Pancreas (tissue), 10 donors: ENCODE data around the gene AFDN. TPM values are rescaled to one million over a fixed set of nuclear protein-coding genes. Genes with fewer than 3 reads are reported as not detected.

Source experiments
- ATAC-seq, 4 donors: fragments of 200-7000 bp; cut with Tn5 transposase; one replicate each; pipeline versions ENCODE4 v1.8.0 to v1.9.1; 2020; ENCODE audit warnings: mild to moderate bottlenecking in 4 of 4, moderate library complexity in 4 of 4
- DNase-seq, 6 donors: peaks; one replicate each; pipeline ENCODE4 v3.0.0-alpha.2; 2020
- FAIRE-seq: peaks from 2 replicates; lab custom pipeline; 2012; peaks lifted over from hg19 to GRCh38; lab: Jason Lieb, UNC
- H3K27ac ChIP-seq, 4 donors: fragments of 200-600 bp; sonication (generic); 1 replicate in 3 of 4; 2 replicates in 1 of 4; pipeline versions ENCODE4 v1.5.0 to v1.8.0; 2020
- H3K27me3 ChIP-seq, 4 donors: fragments of 200-600 bp; one replicate each; pipeline ENCODE4 v1.8.0; 2021
- H3K36me3 ChIP-seq, 3 donors: fragments of 200-600 bp; sonication (generic) in 1 of 3; one replicate each; pipeline versions ENCODE4 v1.5.0 to v1.8.0; 2020 to 2021
- H3K4me1 ChIP-seq, 3 donors: fragments of 200-600 bp; one replicate each; pipeline ENCODE4 v1.8.0; 2021
- H3K4me3 ChIP-seq, 4 donors: fragments of 200-600 bp; sonication (generic) in 2 of 4; one replicate each; pipeline versions ENCODE4 v1.5.0 to v1.8.0; 2020 to 2021
- H3K9me3 ChIP-seq, 4 donors: fragments of 200-600 bp; one replicate each; pipeline ENCODE4 v1.8.0; 2021
- CTCF ChIP-seq, 4 donors: fragments of 200-600 bp; sonication (generic) in 3 of 4; IDR thresholded peaks; one replicate each; pipeline versions ENCODE4 v1.5.0 to v1.8.0; 2021; ENCODE audit warnings: antibody characterized with exemption in 4 of 4
- WGBS, 2 donors: extraction: QIAGEN DNeasy Blood & Tissue Kit; methylation state at CpG; one replicate each; pipeline ENCODE4 v1.1.7; 2013; 5-methylcytosine and 5-hydroxymethylcytosine counted together
- intact Hi-C, 3 donors: fragments of 100-400 bp; cut with DNase I; formaldehyde crosslinking; loops; one replicate each; pipeline versions ENCODE4 v1.11.1 to v1.14.2; 2022
- polyA plus RNA-seq, 2 donors: library from polyadenylated mRNA; stranded (reverse); fragments of 200-250 nt; gene quantifications; one replicate each; pipeline ENCODE4 v1.2.3, GENCODE V29; 2013
- total RNA-seq, 6 donors: library from RNA; stranded (reverse); fragmentation: NEBNext Ultra II Directional in 4 of 6; extraction: Animal tissue kit (Norgen Biotek cat#: 25700) in 4 of 6; gene quantifications; one replicate each; pipeline versions ENCODE4 v1.2.1 to v1.2.4, GENCODE V29; 2021 to 2023
- donor health status: healthy with polysubstance abuse.
- donor health status: DM: no; HTN: no; CAD: no; lungs with moderate emphysema.
- donor health status: DM: no; HTN: no; CAD: no.
- donor health status: control.
- donor health status: control.
- donor health status: Bipolar disorder and iron deficiency.
- donor health status: DM: yes; HTN: yes; CAD: no.
- donor health status: DM: no; HTN: no; CAD: no.
- donor health status: DM: no; HTN: no; CAD: no.
- donor health status: DM: yes; HTN: yes; CAD: no.

Gene AFDN
- total and polyA plus RNA-seq, 8 donors: 55.2 to 122 (median 73.3) TPM

DNA sequence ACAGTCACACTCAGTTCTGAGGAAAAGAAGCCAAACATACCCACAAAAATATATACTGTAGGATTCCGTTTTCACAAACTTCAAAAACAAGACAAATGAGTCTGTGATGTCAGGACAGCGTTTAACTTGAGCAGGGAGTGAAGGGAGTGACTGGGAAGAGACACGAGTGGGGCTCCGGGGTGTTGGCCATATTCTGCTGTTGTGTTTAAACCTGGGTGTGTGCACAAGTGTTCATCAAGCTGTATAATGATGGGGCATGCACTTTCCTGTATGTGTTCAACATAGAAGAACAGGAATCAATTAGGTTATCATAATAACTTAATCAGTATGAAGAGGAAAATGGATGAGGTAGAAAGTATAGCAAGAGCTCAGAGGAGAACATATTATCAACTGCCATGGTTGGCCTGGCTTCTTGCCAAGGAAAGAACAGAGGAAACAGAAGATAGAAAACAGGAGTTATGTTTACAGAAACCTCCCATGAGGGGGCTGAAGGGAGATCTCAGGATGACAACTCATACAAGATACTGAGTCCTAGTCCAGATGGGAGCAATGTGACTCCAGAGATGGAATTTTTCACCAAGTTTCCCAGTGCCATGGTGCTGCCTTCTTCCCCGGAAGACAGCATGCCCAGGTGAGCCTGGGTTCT, 15.1 kb upstream of the AFDN start:
- 61 to 69% methylated on average over 5 of the region's 5 CpGs for WGBS, 2 donors
- Histone ChIP-seq H3K9me3 (no peaks in the 10 kb centered on the region), H3K27ac (no peak overlapping the region), H3K4me3 (no peak overlapping the region), H3K27me3 (no peaks in the 10 kb centered on the region), H3K36me3 (no peaks in the 10 kb centered on the region), H3K4me1 (no peaks in the 10 kb centered on the region)
- ATAC-seq: no peak
- FAIRE-seq: no peak
- intact Hi-C loops: no loop called here
- DNase-seq: no peak
- no peak for TF ChIP-seq CTCF (IDR thresholded peaks at IDR 0.05)

GRCh38 chr6:167812088-167812487, 14.6 kb upstream of the AFDN start:
- no peak for DNase-seq
- H3K4me3 ChIP-seq: no peak overlapping the region
- no peak for FAIRE-seq
- WGBS, 2 donors: 53 to 57% methylated on average over 2 of the region's 2 CpGs
- no peaks in the 10 kb centered on the region for H3K4me1 ChIP-seq
- TF ChIP-seq CTCF (IDR thresholded peaks at IDR 0.05): no peak
- no peaks in the 10 kb centered on the region for H3K36me3 ChIP-seq
- H3K27ac ChIP-seq: no peak overlapping the region
- intact Hi-C loops: no loop called here
- no peaks in the 10 kb centered on the region for H3K9me3 ChIP-seq
- no peaks in the 10 kb centered on the region for H3K27me3 ChIP-seq
- ATAC-seq: no peak

DNA sequence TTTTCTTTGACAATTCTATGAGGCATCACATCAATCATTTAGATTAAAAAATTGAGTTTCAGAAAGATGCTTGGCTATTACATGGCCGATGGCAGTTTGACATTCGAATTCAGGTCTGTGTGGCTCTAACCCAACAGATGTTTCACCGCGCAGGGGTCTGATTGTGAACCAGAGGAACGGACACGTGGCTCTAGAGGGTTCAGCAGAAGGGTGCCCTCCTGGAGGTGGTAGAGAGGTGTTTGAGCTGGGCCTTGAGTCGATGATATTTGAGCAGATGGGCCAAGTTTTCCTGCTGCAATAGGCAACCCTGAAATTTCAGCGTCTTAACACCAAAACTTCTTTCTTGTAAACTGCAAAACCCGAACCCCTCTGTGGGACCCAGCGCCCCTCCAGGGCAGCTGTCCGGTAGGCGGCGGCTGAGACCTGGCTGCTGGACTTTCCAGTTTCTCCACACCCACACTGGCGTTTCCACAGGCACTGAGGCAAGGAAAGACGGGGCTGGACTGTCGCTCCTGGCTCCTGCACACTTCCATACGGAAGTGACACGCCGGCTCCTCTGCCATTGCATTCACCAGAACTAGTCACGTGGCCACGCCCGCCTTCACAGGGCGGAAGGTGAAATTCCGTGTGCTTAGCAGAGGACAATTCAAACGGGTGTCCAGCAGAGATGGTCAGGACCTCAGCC, 11.3 kb upstream of the AFDN start:
- no peak for TF ChIP-seq CTCF (IDR thresholded peaks at IDR 0.05)
- no peak for FAIRE-seq
- H3K4me3 ChIP-seq: no peak overlapping the region
- peak in 1 of 6 donors; percentile 28 for DNase-seq
- no peak overlapping the region for H3K27ac ChIP-seq
- intact Hi-C loops: no loop called here
- H3K27me3 ChIP-seq: no peaks in the 10 kb centered on the region
- H3K36me3 ChIP-seq: no peaks in the 10 kb centered on the region
- H3K4me1 ChIP-seq: peaks cover 0 to 5% (median 0%) of the 10 kb centered on the region in 3 donors
- no peaks in the 10 kb centered on the region for H3K9me3 ChIP-seq
- WGBS, 2 donors: 80 to 84% methylated on average over 25 of the region's 25 CpGs
- ATAC-seq: peak in 2 of 4 donors; percentile 56 to 67

DNA sequence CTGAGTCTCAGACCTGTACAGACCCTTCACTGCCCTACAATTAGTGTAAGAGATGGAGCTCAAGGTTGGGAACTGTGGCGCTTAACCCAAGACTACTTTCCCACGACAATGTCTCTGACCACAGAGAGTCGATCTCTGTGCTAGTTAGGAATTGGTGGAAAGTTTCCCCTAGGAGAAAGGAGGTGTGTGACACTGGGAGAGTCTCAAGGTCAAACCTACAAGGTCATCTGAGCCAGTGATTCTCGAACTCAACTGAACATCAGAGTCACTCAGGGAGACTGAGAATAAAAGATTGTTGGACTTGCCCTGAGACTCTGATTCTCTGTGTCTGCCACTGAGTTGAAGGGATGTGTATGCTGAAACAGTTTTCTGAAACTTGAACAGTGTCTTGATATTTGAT, 9.7 kb upstream of the AFDN start:
- 77 to 83% methylated on average over 4 of the region's 4 CpGs for WGBS, 2 donors
- Histone ChIP-seq H3K4me3 (no peak overlapping the region), H3K9me3 (no peaks in the 10 kb centered on the region), H3K4me1 (peaks cover 0 to 5% (median 0%) of the 10 kb centered on the region in 3 donors), H3K27ac (no peak overlapping the region), H3K36me3 (no peaks in the 10 kb centered on the region), H3K27me3 (no peaks in the 10 kb centered on the region)
- DNase-seq (no peak), ATAC-seq (no peak), FAIRE-seq (no peak)
- no peak for TF ChIP-seq CTCF (IDR thresholded peaks at IDR 0.05)
- intact Hi-C loops: no loop called here

GRCh38 chr6:167817729-167818128, 9.0 kb upstream of the AFDN start:
- H3K4me1 ChIP-seq: peaks cover 0 to 5% (median 0%) of the 10 kb centered on the region in 3 donors
- no peaks in the 10 kb centered on the region for H3K9me3 ChIP-seq
- H3K4me3 ChIP-seq: no peak overlapping the region
- FAIRE-seq: no peak
- peak overlapping the region in 2 of 4 donors; percentile 11 to 41 for H3K27ac ChIP-seq
- TF ChIP-seq CTCF (IDR thresholded peaks at IDR 0.05): no peak
- 29 to 43% methylated on average over 1 of the region's 1 CpG for WGBS, 2 donors
- DNase-seq: no peak
- peak in 3 of 4 donors; percentile 32 to 73 (median 71) for ATAC-seq
- no peaks in the 10 kb centered on the region for H3K27me3 ChIP-seq
- intact Hi-C loops: no loop called here
- no peaks in the 10 kb centered on the region for H3K36me3 ChIP-seq
